Astrocyte of the cerebellum (primary cell): ENCODE measurements around the gene GDF2.
A peak's percentile ranks its signal among the peaks of the same experiment; 100 is the strongest.

Experiments
- DNase-seq: peaks from one replicate; pipeline ENCODE4 v3.0.0-alpha.2; 2011; ENCODE audit warnings: low read depth
- H3K4me3 ChIP-seq: 2 replicates; pipeline ENCODE4 v1.5.1; 2011; ENCODE audit warnings: mild to moderate bottlenecking, low read depth, low read length, moderate library complexity
- in situ Hi-C: cut with HindIII; loops from 2 replicates; pipeline ENCODE4 v1.10.0; 2017; ENCODE audit warnings: low sequenced_read_pairs
- TF ChIP-seq, protein P1 (sequence below): IDR thresholded peaks from 2 replicates; pipeline ENCODE4 v1.5.1; 2012; ENCODE audit warnings: low read length, low read depth, moderate library complexity, mild to moderate bottlenecking; ENCODE audit errors: missing control alignments

Gene GDF2

DNA sequence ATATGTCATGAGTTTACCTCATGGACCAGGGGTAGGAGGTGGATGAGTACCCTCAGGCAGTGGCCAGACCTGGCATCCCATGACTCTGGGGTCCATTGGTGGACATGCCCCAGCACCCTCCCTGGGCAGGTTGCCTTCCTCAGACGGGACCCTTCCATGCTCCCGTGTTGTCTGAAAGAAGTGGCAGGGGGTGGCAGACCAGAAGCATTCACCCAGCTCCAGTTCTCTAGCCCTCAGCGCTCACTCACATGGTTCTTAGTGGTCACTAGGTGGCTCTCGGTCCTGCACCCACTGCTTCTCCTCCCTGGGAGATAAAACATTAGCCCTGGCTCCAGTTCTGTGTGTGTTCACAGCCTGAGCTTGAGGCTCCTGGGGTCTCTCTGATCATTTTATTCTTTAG is 31.9 kb downstream of the GDF2 start:
- in situ Hi-C loops = no loop called here
- H3K4me3 ChIP-seq = no peak overlapping the region
- TF ChIP-seq, protein P1, sequence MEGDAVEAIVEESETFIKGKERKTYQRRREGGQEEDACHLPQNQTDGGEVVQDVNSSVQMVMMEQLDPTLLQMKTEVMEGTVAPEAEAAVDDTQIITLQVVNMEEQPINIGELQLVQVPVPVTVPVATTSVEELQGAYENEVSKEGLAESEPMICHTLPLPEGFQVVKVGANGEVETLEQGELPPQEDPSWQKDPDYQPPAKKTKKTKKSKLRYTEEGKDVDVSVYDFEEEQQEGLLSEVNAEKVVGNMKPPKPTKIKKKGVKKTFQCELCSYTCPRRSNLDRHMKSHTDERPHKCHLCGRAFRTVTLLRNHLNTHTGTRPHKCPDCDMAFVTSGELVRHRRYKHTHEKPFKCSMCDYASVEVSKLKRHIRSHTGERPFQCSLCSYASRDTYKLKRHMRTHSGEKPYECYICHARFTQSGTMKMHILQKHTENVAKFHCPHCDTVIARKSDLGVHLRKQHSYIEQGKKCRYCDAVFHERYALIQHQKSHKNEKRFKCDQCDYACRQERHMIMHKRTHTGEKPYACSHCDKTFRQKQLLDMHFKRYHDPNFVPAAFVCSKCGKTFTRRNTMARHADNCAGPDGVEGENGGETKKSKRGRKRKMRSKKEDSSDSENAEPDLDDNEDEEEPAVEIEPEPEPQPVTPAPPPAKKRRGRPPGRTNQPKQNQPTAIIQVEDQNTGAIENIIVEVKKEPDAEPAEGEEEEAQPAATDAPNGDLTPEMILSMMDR = peak; percentile 44
- no peak for DNase-seq

DNA sequence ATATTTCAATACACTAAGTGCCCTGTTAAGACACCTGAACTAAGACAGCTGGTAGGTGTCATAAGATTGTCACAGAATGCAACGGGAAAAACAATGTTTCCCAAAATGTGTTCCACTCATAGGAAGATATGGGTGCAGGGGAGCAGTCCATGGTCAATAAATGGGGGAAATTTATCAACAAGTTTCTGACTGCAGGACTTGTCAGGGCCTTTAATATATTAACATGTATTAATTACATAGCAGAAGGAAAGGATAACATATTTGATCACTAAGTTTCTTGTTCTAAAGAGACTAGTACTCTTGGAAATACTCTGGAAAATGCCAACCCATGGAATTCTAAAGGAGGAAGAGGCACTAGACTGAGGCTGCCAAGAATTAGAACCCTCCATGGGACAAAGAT is 32.6 kb downstream of the GDF2 start:
- H3K4me3 ChIP-seq = no peak overlapping the region
- TF ChIP-seq, protein P1 = no peak
- no peak for DNase-seq
- in situ Hi-C loops = no loop called here

DNA sequence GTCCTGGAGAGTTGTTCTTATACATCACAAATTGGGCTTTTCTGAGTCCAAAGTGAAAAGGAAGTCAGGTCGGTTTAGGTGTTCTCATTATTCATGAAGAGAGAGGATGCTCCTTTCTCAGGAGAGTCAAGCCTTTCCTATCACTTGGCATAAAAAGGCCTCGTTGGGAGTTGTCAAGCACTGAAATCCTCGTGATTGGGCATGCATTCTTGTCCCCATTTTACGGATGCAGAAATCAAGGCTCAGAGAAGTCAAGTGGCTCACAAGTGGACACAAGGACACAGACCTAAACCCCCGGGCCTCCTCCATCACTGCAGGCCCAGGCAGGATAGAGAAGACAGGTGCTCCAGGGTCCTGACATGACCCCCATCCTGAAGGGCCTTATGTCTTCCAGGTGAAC is 34.5 kb downstream of the GDF2 start:
- no peak for DNase-seq
- TF ChIP-seq, protein P1 = no peak
- in situ Hi-C loops = no loop called here
- no peak overlapping the region for H3K4me3 ChIP-seq

DNA sequence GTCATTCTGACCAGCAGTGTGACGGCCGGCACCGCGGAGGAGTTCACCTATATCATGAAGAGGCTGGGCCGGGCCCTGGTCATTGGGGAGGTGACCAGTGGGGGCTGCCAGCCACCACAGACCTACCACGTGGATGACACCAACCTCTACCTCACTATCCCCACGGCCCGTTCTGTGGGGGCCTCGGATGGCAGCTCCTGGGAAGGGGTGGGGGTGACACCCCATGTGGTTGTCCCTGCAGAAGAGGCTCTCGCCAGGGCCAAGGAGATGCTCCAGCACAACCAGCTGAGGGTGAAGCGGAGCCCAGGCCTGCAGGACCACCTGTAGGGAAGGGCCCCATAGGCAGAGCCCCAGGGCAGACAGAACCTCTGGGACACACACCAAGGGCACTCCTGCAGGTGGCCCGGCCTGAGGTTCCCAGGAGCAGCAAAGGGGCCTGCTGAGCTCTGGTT is 34.9 kb downstream of the GDF2 start:
- DNase-seq = no peak
- H3K4me3 ChIP-seq = no peak overlapping the region
- in situ Hi-C loops = no loop called here
- TF ChIP-seq, protein P1 = no peak

DNA sequence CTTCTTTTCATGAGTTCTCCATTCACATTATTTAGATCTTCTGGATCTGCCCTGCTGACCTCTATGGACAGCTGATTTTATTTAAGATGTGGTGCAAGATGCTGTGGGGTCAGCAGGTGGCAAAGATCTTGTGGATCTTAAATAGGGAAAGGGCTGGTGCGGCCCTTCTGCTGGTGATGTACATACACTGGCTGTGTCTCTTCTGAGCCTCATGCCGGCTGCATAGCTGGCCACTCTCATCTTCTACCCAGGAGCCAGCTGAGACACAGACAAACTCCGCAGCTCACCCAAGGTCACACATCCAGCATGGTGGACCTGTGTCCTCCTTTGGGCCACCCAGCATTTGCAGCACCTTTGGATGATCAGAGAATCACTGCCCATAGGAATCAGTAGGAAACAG is 35.7 kb downstream of the GDF2 start:
- DNase-seq = no peak
- TF ChIP-seq, protein P1 = no peak
- in situ Hi-C loops = no loop called here
- H3K4me3 ChIP-seq = no peak overlapping the region

DNA sequence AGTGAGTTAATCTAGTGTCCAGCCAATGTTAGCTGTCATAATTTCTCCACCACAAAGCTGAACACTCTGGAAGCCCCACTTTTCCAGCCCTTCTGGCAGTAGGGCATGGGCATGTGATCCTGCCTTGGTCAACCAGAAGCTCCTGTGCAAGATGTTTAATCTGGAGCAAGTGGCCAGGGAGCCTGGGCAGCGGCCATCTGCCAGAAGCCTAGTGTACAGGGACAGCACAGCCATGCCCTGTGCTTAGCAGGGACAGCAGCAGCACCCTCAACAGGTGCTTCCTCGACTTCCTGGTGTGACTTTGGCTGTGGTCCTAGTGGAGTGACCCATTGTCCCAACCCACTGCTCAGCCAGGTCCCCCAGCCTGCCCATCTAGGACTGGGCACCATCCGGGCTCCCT is 36.2 kb downstream of the GDF2 start:
- TF ChIP-seq, protein P1 = no peak
- no peak for DNase-seq
- in situ Hi-C loops = no loop called here
- no peak overlapping the region for H3K4me3 ChIP-seq

DNA sequence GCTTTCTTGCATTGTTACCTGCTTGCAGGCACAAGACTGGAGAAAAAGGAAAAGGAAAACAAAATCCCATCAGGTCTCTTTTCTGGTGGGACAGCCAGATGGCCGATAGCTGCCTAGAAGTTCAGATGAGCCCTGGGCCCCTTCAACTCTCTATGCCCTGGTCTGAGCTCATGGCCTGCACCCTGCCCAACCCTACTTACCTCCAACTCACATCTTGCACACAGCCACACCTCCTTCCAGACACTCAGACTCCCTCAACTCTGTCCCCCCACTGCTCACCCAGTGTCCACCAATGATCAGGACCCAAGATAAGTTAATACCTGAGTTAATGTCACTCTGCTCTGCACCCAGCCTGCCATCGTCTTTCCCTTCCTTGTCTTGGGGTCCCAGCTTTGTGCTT is 36.8 kb downstream of the GDF2 start:
- TF ChIP-seq, protein P1 = no peak
- in situ Hi-C loops = no loop called here
- H3K4me3 ChIP-seq = no peak overlapping the region
- DNase-seq = no peak
